AG09309 (cell line): Measurements from ENCODE around the gene TBC1D30.
"Not testable (repeated sequence)": the region's sequence is repeated elsewhere in the genome, so short reads cannot be mapped to it uniquely, and the experiment has no call there.

ENCODE experiments used
- DNase-seq: peaks from one replicate; pipeline ENCODE4 v3.0.0-alpha.2; 2010; ENCODE audit warnings: low read depth
- H3K4me3 ChIP-seq: 2 replicates; pipeline ENCODE4 v1.5.1; 2011; ENCODE audit warnings: mild to moderate bottlenecking, low read depth, low read length, moderate library complexity; ENCODE audit not compliant: control insufficient read depth
- TF ChIP-seq, protein P1 (sequence below): IDR thresholded peaks from 2 replicates; pipeline ENCODE4 v1.5.1; 2011; ENCODE audit warnings: mild to moderate bottlenecking, low read depth, low read length, inconsistent platforms; ENCODE audit not compliant: insufficient read depth, control insufficient read depth; ENCODE audit errors: missing control alignments

TBC1D30 gene, protein sequence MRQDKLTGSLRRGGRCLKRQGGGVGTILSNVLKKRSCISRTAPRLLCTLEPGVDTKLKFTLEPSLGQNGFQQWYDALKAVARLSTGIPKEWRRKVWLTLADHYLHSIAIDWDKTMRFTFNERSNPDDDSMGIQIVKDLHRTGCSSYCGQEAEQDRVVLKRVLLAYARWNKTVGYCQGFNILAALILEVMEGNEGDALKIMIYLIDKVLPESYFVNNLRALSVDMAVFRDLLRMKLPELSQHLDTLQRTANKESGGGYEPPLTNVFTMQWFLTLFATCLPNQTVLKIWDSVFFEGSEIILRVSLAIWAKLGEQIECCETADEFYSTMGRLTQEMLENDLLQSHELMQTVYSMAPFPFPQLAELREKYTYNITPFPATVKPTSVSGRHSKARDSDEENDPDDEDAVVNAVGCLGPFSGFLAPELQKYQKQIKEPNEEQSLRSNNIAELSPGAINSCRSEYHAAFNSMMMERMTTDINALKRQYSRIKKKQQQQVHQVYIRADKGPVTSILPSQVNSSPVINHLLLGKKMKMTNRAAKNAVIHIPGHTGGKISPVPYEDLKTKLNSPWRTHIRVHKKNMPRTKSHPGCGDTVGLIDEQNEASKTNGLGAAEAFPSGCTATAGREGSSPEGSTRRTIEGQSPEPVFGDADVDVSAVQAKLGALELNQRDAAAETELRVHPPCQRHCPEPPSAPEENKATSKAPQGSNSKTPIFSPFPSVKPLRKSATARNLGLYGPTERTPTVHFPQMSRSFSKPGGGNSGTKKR

GRCh38 chr12:64824500-64825142, at the start of gene TBC1D30:
TSS of gene TBC1D30 (plus strand) at chr12:64824647. CDS start at chr12:64824880, 233 bp downstream.
- TF ChIP-seq, protein P1, sequence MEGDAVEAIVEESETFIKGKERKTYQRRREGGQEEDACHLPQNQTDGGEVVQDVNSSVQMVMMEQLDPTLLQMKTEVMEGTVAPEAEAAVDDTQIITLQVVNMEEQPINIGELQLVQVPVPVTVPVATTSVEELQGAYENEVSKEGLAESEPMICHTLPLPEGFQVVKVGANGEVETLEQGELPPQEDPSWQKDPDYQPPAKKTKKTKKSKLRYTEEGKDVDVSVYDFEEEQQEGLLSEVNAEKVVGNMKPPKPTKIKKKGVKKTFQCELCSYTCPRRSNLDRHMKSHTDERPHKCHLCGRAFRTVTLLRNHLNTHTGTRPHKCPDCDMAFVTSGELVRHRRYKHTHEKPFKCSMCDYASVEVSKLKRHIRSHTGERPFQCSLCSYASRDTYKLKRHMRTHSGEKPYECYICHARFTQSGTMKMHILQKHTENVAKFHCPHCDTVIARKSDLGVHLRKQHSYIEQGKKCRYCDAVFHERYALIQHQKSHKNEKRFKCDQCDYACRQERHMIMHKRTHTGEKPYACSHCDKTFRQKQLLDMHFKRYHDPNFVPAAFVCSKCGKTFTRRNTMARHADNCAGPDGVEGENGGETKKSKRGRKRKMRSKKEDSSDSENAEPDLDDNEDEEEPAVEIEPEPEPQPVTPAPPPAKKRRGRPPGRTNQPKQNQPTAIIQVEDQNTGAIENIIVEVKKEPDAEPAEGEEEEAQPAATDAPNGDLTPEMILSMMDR, result no peak
- no peak for DNase-seq
- H3K4me3 ChIP-seq, result peak within 1 kb of the TSS; percentile 45

DNA sequence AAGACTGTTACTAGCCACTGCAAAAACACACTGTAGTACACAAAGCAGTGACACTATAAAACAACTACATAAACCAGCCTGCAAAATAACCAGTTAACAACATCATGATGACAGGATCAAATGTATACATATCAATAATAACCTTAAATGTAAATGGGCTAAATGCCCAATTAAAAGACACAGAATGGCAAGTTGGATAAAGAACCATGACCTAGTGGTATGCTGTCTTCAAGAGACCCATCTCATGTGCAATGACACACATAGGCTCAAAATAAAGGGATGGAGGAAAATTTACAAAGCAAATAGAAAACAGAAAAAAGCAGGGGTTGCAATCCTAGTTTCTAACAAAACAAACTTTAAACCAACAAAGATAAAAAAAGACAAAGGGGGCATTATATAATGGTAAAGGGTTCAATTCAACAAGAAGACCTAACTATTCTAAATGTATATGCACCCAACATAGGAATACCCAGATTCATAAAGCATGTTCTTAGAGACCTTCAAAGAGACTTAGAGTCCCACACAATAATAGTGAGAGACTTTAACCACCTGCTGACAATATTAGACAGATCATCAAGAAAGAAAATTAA, 49.2 kb upstream of the TBC1D30 start:
- DNase-seq, H3K4me3 ChIP-seq: not testable (repeated sequence)

DNA sequence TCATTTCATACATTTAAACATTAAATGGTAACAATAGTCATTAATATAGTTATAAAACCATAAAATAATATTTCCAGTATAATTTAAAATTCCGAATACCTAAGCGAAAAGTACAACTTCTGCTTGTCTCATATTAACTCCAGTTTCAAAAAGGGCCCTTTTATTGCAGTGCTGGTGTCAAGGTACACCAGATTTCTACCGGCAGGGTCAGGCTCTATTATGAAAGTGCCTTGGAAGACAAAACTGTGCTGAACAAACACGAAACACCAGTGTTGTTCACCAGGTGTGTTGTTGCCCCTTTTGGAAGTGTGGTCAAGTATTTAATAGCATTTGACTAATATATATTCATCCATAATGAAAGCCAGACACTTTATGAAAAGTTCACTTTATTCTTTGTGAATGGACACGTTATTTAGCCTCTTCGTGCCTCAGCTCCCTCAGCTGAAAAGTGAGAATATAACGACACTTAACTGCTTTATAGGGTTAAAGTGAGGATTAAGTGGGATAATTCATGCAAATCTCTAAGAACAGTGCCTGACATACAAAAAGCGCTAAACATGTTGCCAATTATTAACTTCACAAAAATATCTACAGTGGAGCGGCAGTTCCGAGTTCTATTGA, 45.0 kb upstream of the TBC1D30 start:
- TF ChIP-seq, protein P1, result no peak
- no peak overlapping the region for H3K4me3 ChIP-seq
- DNase-seq, result no peak

DNA sequence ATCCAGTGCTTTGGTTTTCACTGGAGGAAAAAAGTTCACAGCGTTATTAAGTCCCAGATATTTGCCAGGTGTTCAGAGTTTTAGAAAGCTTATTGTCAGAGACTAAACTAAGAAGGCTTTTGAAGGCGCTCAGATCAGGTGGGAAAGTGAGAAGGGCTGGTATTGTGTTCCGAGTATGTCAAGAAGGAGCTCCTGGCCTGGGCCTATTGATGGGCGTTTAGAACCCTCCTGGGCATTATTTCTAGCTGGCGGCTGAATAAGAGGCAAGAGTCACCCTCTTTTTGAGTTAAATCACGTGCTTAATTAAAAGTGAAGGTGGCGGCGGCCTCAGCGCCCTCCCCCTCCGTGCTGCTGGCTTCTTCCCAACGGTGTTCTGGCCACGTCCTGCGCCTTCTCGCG, 44.3 kb upstream of the TBC1D30 start:
- TF ChIP-seq, protein P1, result no peak
- no peak overlapping the region for H3K4me3 ChIP-seq
- no peak for DNase-seq

DNA sequence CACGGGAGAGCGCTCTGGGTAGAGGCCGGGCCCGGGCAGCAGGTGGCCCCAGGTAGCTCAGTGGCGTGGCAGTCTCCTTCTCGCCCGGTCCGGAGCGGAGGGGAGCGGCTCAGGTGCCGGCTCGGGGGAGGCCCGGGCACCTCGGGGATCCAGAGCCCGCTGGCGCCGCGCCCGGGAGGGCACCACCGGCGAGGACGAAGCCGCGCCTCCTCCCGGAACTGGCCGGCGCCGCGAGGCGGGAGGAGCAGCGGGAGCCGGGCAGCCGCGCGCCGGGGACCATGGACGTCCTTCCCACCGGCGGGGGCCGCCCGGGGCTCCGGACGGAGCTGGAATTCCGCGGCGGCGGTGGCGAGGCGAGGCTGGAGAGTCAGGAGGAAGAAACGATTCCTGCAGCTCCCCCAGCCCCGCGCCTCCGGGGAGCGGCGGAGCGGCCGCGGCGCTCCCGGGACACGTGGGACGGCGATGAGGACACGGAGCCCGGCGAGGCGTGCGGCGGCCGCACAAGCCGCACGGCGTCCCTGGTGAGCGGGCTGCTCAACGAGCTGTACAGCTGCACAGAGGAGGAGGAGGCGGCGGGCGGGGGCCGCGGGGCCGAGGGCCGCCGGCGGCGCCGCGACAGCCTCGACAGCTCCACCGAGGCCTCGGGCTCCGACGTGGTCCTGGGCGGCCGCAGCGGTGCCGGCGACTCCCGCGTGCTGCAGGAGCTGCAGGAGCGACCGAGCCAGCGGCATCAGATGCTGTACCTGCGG, 43.7 kb upstream of the TBC1D30 start:
- TF ChIP-seq, protein P1, result no peak
- no peak for DNase-seq
- no peak overlapping the region for H3K4me3 ChIP-seq

DNA sequence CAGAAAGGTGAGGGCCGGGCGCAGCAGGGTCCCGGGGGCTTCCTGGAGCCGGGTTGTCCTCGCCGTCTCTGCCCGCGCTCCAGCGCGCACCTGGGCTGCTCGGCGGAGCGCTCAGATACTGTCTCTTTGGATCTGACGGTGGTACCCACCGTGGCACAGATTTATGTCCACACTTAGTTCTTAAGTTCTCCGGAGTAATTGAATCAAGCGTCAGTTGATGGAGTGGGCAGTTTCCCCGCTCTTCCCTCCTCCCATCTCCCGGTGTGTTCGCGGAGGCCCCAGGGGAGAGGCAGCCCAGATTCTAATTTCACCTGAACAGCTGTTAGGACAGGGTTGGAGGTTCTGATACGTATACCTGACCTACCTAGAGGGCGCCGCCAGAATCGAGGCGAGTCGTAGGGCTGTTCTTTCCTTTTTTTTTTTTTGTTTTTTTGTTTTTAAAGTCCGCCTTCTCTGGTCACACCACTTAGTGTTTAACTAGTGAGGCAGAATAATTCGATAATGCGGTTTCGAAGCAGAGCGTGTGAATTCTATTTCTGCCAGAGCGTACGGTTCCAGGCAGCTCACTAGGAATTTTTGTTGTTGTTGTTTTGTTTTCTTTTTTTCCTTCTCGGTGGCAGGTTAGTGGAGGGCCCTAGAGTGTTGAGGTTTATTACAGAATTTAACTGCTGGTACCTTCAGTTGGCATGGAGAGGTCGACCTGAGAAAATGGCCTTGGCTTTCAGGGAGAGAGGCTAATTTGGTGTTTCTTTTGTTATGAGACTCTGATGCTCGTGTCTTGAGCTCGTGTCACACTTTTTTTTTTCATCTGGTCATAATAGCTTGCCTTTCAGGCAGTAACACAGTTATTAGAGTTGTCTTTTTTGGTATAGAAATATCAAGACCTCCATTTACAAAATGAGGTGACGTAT, 42.9 kb upstream of the TBC1D30 start:
- TF ChIP-seq, protein P1, result no peak
- no peak overlapping the region for H3K4me3 ChIP-seq
- DNase-seq, result no peak
